ENCODE results near the gene FAM13A.

GRCh38 chr4:88962396-88962795, 94.6 kb downstream of the FAM13A start:
- TF ChIP-seq CTCF (IDR thresholded peaks at IDR 0.05; ENCODE audit: insufficient read depth, low read length, poor library complexity, severe bottlenecking) (no peak), EZH2phosphoT487 (conservative IDR thresholded peaks at IDR 0.05; ENCODE audit: low read length) (no peak)
